Measurements from ENCODE around the gene CRYZL1.

CRYZL1 gene

DNA sequence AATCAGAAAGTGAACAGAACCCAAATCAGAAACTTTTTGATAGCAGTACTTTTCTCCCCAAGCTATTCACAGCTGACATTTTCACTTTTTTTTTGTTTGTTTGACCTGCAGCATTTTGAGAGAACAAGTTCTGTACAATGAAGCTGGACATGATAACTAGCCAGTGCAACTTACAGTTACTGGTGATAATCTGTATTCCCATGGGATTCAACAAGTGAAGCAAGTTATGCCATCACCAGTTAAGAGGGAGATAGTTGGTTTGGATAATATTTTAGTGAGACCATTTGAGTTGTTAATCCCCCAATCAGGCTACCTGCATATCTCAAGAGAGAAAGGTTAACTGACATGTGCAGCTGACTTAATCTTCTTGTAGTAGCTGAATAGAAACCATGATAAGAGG, 80.6 kb downstream of the CRYZL1 start:
- DNase-seq: no peak
- Histone ChIP-seq H3K4me1 (no peaks in the 10 kb centered on the region), H3K27me3 (no peaks in the 10 kb centered on the region), H3K4me3 (ENCODE audit: low read depth, low read length) (no peak overlapping the region), H3K36me3 (peaks cover 95% of the 10 kb centered on the region), H3K9me3 (no peaks in the 10 kb centered on the region)
- TF ChIP-seq, protein P1, sequence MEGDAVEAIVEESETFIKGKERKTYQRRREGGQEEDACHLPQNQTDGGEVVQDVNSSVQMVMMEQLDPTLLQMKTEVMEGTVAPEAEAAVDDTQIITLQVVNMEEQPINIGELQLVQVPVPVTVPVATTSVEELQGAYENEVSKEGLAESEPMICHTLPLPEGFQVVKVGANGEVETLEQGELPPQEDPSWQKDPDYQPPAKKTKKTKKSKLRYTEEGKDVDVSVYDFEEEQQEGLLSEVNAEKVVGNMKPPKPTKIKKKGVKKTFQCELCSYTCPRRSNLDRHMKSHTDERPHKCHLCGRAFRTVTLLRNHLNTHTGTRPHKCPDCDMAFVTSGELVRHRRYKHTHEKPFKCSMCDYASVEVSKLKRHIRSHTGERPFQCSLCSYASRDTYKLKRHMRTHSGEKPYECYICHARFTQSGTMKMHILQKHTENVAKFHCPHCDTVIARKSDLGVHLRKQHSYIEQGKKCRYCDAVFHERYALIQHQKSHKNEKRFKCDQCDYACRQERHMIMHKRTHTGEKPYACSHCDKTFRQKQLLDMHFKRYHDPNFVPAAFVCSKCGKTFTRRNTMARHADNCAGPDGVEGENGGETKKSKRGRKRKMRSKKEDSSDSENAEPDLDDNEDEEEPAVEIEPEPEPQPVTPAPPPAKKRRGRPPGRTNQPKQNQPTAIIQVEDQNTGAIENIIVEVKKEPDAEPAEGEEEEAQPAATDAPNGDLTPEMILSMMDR (IDR thresholded peaks at IDR 0.05; ENCODE audit: low read depth, low read length): no peak

DNA sequence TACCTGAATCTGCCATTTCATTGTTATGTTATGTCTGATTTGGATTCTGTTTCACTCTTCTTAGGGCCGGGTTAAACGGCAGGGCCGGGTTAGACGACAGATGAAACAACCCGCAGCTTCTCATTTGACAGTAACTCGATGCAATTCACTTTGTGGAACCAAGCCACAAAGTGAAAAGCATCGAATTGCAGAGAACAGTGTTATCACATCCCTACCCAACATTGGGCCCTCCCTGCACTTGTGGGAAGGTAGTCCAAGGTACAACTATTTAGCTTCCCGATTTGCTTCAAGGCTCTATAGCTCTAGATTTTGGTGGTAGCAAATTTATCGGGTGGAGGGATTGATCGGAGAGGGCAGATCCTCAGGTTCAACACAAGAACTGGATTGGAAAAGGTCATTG, 81.7 kb downstream of the CRYZL1 start:
- no peaks in the 10 kb centered on the region for H3K4me1 ChIP-seq
- TF ChIP-seq, protein P1 (IDR thresholded peaks at IDR 0.05; ENCODE audit: low read depth, low read length): no peak
- no peak for DNase-seq
- H3K4me3 ChIP-seq (ENCODE audit: low read depth, low read length): no peak overlapping the region
- no peaks in the 10 kb centered on the region for H3K27me3 ChIP-seq
- no peaks in the 10 kb centered on the region for H3K9me3 ChIP-seq
- peaks cover 95% of the 10 kb centered on the region for H3K36me3 ChIP-seq

GRCh38 chr21:33558777-33559421, 82.6 kb downstream of the CRYZL1 start:
- H3K4me1 ChIP-seq: no peaks in the 10 kb centered on the region
- H3K27me3 ChIP-seq: no peaks in the 10 kb centered on the region
- H3K36me3 ChIP-seq: peaks cover 99% of the 10 kb centered on the region
- no peak overlapping the region for H3K4me3 ChIP-seq (ENCODE audit: low read depth, low read length)
- TF ChIP-seq, protein P1 (IDR thresholded peaks at IDR 0.05; ENCODE audit: low read depth, low read length): no peak
- H3K9me3 ChIP-seq: no peaks in the 10 kb centered on the region
- DNase-seq: no peak

GRCh38 chr21:33557447-33557846, 84.1 kb downstream of the CRYZL1 start:
- Histone ChIP-seq H3K27me3 (no peaks in the 10 kb centered on the region), H3K4me3 (ENCODE audit: low read depth, low read length) (no peak overlapping the region), H3K4me1 (no peaks in the 10 kb centered on the region), H3K9me3 (no peaks in the 10 kb centered on the region), H3K36me3 (peaks cover 99% of the 10 kb centered on the region)
- TF ChIP-seq, protein P1 (IDR thresholded peaks at IDR 0.05; ENCODE audit: low read depth, low read length): no peak
- DNase-seq: no peak

DNA sequence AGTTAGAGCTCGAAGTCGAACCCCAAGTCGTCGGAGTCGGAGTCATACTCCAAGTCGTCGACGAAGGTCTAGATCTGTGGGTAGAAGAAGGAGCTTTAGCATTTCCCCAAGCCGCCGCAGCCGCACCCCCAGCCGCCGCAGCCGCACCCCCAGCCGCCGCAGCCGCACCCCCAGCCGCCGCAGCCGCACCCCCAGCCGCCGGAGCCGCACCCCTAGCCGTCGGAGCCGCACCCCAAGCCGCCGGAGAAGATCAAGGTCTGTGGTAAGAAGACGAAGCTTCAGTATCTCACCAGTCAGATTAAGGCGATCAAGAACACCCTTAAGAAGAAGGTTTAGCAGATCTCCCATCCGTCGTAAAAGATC, 86.6 kb downstream of the CRYZL1 start:
- no peak for DNase-seq
- no peak overlapping the region for H3K4me3 ChIP-seq (ENCODE audit: low read depth, low read length)
- no peaks in the 10 kb centered on the region for H3K4me1 ChIP-seq
- H3K27me3 ChIP-seq: no peaks in the 10 kb centered on the region
- peaks cover 99% of the 10 kb centered on the region for H3K36me3 ChIP-seq
- TF ChIP-seq, protein P1 (IDR thresholded peaks at IDR 0.05; ENCODE audit: low read depth, low read length): no peak
- no peaks in the 10 kb centered on the region for H3K9me3 ChIP-seq

DNA sequence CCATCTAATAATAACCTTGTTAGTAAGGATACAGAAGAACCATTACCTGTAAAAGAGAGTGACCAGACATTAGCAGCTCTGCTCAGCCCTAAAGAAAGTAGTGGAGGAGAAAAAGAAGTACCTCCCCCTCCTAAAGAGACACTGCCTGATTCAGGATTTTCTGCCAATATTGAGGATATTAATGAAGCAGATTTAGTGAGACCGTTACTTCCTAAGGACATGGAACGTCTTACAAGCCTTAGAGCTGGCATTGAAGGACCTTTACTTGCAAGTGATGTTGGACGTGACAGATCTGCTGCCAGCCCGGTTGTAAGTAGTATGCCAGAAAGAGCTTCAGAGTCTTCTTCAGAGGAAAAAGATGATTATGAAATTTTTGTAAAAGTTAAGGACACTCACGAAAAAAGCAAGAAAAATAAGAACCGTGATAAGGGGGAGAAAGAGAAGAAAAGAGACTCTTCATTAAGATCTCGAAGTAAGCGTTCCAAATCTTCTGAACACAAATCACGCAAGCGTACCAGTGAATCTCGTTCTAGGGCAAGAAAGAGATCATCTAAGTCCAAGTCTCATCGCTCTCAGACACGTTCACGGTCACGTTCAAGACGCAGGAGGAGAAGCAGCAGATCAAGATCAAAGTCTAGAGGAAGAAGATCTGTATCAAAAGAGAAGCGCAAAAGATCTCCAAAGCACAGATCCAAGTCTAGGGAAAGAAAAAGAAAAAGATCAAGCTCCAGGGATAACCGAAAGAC, 87.1 kb downstream of the CRYZL1 start:
- Histone ChIP-seq H3K4me1 (no peaks in the 10 kb centered on the region), H3K36me3 (peaks cover 99% of the 10 kb centered on the region)

More for the DNA sequence above, 87.1 kb downstream of the CRYZL1 start:
- H3K4me3 ChIP-seq (ENCODE audit: low read depth, low read length): no peak overlapping the region
- no peaks in the 10 kb centered on the region for H3K27me3 ChIP-seq
- H3K9me3 ChIP-seq: no peaks in the 10 kb centered on the region
- TF ChIP-seq, protein P1 (IDR thresholded peaks at IDR 0.05; ENCODE audit: low read depth, low read length): no peak
- DNase-seq: no peak

All from BE2C (cell line).